ENCODE results near the gene IMMP2L. TPM values are rescaled to one million over a fixed set of nuclear protein-coding genes. Genes with fewer than 3 reads are reported as not detected.

IMMP2L gene
- polyA plus RNA-seq, 4 donors: 10.5 to 20.1 (median 14.1) TPM

GRCh38 chr7:111132833-111133232, 429.5 kb downstream of the IMMP2L start:
- WGBS, 3 donors: 68 to 85% (median 73%) methylated on average over 1 of the region's 1 CpG
- no peak for FAIRE-seq
- peaks cover 0 to under 1% (median 0%) of the 10 kb centered on the region in 3 donors for H3K4me1 ChIP-seq (ENCODE audit: control insufficient read depth in 3 of 3, insufficient read depth in 2 of 3, low read depth in 1 of 3, low read length in 2 of 3)

GRCh38 chr7:111129435-111129834, 432.9 kb downstream of the IMMP2L start:
- no peak for DNase-seq
- no peak for FAIRE-seq

More at GRCh38 chr7:111132833-111133232, 429.5 kb downstream of the IMMP2L start:
- H3K4me3 ChIP-seq (ENCODE audit: low read depth in 1 of 3, low read length in 3 of 3): no peak overlapping the region
- DNase-seq: peak in 1 of 2 donors; percentile 1
- H3K27ac ChIP-seq (ENCODE audit: low read depth in 1 of 3, low read length in 2 of 3): no peak overlapping the region
- no peaks in the 10 kb centered on the region for H3K36me3 ChIP-seq (ENCODE audit: control insufficient read depth in 3 of 3, insufficient read depth in 2 of 3, low read depth in 1 of 3, low read length in 3 of 3)
- H3K9me3 ChIP-seq (ENCODE audit: control insufficient read depth in 2 of 2, insufficient read depth in 1 of 2, low read depth in 1 of 2, low read length in 1 of 2): no peaks in the 10 kb centered on the region
- no peaks in the 10 kb centered on the region for H3K27me3 ChIP-seq (ENCODE audit: control insufficient read depth in 3 of 3, insufficient read depth in 3 of 3, low read length in 3 of 3)

DNA sequence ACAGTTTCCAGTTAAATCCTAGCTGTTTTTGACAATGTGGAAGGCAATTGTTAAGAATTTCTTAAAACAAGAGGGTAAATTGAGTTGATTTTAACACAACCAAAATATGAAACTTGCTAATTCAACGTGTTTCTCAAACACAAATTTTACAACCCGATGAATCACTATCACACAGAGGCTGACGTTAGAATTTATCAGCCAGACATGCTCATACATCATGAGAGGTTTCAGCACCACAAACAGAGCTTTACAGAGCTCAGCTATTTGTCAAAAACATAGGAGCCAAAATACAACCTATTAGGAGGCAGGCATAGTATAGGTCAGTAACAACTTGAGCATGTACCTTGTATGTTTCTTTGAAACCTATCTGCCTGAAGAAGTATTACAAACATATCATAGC, 435.3 kb downstream of the IMMP2L start:
- no peaks in the 10 kb centered on the region for H3K27me3 ChIP-seq (ENCODE audit: control insufficient read depth in 3 of 3, insufficient read depth in 3 of 3, low read length in 3 of 3)
- no peaks in the 10 kb centered on the region for H3K9me3 ChIP-seq (ENCODE audit: control insufficient read depth in 2 of 2, insufficient read depth in 1 of 2, low read depth in 1 of 2, low read length in 1 of 2)
- no peak overlapping the region for H3K4me3 ChIP-seq (ENCODE audit: low read depth in 1 of 3, low read length in 3 of 3)
- DNase-seq: no peak
- no peak overlapping the region for H3K27ac ChIP-seq (ENCODE audit: low read depth in 1 of 3, low read length in 2 of 3)
- no peaks in the 10 kb centered on the region for H3K36me3 ChIP-seq (ENCODE audit: control insufficient read depth in 3 of 3, insufficient read depth in 2 of 3, low read depth in 1 of 3, low read length in 3 of 3)
- no peaks in the 10 kb centered on the region for H3K4me1 ChIP-seq (ENCODE audit: control insufficient read depth in 3 of 3, insufficient read depth in 2 of 3, low read depth in 1 of 3, low read length in 2 of 3)
- FAIRE-seq: no peak
- 24 to 40% (median 32%) methylated on average over 3 of the region's 3 CpGs for WGBS, 3 donors

More at GRCh38 chr7:111129435-111129834, 432.9 kb downstream of the IMMP2L start:
- H3K4me3 ChIP-seq (ENCODE audit: low read depth in 1 of 3, low read length in 3 of 3): no peak overlapping the region
- no peaks in the 10 kb centered on the region for H3K36me3 ChIP-seq (ENCODE audit: control insufficient read depth in 3 of 3, insufficient read depth in 2 of 3, low read depth in 1 of 3, low read length in 3 of 3)
- H3K27ac ChIP-seq (ENCODE audit: low read depth in 1 of 3, low read length in 2 of 3): no peak overlapping the region
- no peaks in the 10 kb centered on the region for H3K4me1 ChIP-seq (ENCODE audit: control insufficient read depth in 3 of 3, insufficient read depth in 2 of 3, low read depth in 1 of 3, low read length in 2 of 3)
- H3K27me3 ChIP-seq (ENCODE audit: control insufficient read depth in 3 of 3, insufficient read depth in 3 of 3, low read length in 3 of 3): no peaks in the 10 kb centered on the region
- WGBS, 3 donors: 91 to 96% (median 93%) methylated on average over 4 of the region's 4 CpGs
- H3K9me3 ChIP-seq (ENCODE audit: control insufficient read depth in 2 of 2, insufficient read depth in 1 of 2, low read depth in 1 of 2, low read length in 1 of 2): no peaks in the 10 kb centered on the region

GRCh38 chr7:111115966-111116365, 446.3 kb downstream of the IMMP2L start:
- Histone ChIP-seq H3K9me3 (ENCODE audit: control insufficient read depth in 2 of 2, insufficient read depth in 1 of 2, low read depth in 1 of 2, low read length in 1 of 2) (no peaks in the 10 kb centered on the region), H3K27me3 (ENCODE audit: control insufficient read depth in 3 of 3, insufficient read depth in 3 of 3, low read length in 3 of 3) (no peaks in the 10 kb centered on the region), H3K4me1 (ENCODE audit: control insufficient read depth in 3 of 3, insufficient read depth in 2 of 3, low read depth in 1 of 3, low read length in 2 of 3) (no peaks in the 10 kb centered on the region), H3K36me3 (ENCODE audit: control insufficient read depth in 3 of 3, insufficient read depth in 2 of 3, low read depth in 1 of 3, low read length in 3 of 3) (no peaks in the 10 kb centered on the region), H3K4me3 (ENCODE audit: low read depth in 1 of 3, low read length in 3 of 3) (no peak overlapping the region), H3K27ac (ENCODE audit: low read depth in 1 of 3, low read length in 2 of 3) (no peak overlapping the region)
- FAIRE-seq (no peak), DNase-seq (no peak)
- WGBS, 3 donors: 95 to 98% (median 96%) methylated on average over 2 of the region's 2 CpGs

- DNase-seq (no peak), FAIRE-seq (no peak)
- no peak overlapping the region for H3K27ac ChIP-seq (ENCODE audit: low read depth in 1 of 3, low read length in 2 of 3)
- H3K27me3 ChIP-seq (ENCODE audit: control insufficient read depth in 3 of 3, insufficient read depth in 3 of 3, low read length in 3 of 3): no peaks in the 10 kb centered on the region
- no peaks in the 10 kb centered on the region for H3K9me3 ChIP-seq (ENCODE audit: control insufficient read depth in 2 of 2, insufficient read depth in 1 of 2, low read depth in 1 of 2, low read length in 1 of 2)
- H3K4me1 ChIP-seq (ENCODE audit: control insufficient read depth in 3 of 3, insufficient read depth in 2 of 3, low read depth in 1 of 3, low read length in 2 of 3): no peaks in the 10 kb centered on the region
- WGBS, 3 donors: 66 to 76% (median 72%) methylated on average over 1 of the region's 1 CpG
- H3K4me3 ChIP-seq (ENCODE audit: low read depth in 1 of 3, low read length in 3 of 3): no peak overlapping the region
- no peaks in the 10 kb centered on the region for H3K36me3 ChIP-seq (ENCODE audit: control insufficient read depth in 3 of 3, insufficient read depth in 2 of 3, low read depth in 1 of 3, low read length in 3 of 3)
Observed at GRCh38 chr7:111113263-111114017, 448.9 kb downstream of the IMMP2L start.

DNA sequence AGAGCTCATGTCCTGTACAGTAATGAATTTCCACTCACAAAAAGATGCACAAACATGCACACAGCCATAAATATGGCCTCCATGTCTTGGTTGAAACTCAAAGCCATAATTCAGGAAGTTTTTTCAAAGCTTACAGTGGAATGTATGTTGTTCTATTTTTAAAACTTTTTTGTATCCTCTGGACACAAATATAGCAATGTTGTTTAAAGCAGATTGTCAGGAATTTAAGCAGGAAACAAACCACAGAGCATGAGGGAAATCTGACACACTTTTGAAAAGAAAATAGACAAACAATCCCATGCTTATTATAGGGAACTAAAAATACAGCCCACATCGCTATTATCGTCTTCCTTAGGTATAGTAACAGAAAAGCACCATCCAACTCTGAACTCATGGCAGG, 449.9 kb downstream of the IMMP2L start:
- WGBS, 3 donors: 80 to 93% (median 80%) methylated on average over 2 of the region's 2 CpGs
- no peaks in the 10 kb centered on the region for H3K9me3 ChIP-seq (ENCODE audit: control insufficient read depth in 2 of 2, insufficient read depth in 1 of 2, low read depth in 1 of 2, low read length in 1 of 2)

DNA sequence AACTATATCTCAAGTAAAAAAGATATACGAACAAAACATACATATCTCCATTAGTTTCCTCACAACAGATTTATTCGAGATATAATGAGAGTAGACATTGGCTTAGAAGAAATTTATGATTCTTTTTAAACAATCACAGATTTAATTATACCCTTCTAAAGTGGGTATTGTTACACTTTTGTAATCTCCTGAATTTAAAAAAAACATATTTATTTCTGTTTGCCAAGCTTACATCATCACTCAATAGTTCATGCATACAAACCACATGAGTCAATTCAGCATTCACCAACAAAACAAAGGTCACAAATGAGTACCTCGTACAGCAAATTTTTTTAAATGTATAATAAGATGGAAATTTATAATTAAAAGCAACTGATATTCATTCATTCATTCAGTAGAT, 453.8 kb downstream of the IMMP2L start:
- Histone ChIP-seq H3K9me3 (ENCODE audit: control insufficient read depth in 2 of 2, insufficient read depth in 1 of 2, low read depth in 1 of 2, low read length in 1 of 2) (no peaks in the 10 kb centered on the region), H3K4me3 (ENCODE audit: low read depth in 1 of 3, low read length in 3 of 3) (no peak overlapping the region), H3K27me3 (ENCODE audit: control insufficient read depth in 3 of 3, insufficient read depth in 3 of 3, low read length in 3 of 3) (no peaks in the 10 kb centered on the region), H3K4me1 (ENCODE audit: control insufficient read depth in 3 of 3, insufficient read depth in 2 of 3, low read depth in 1 of 3, low read length in 2 of 3) (no peaks in the 10 kb centered on the region), H3K27ac (ENCODE audit: low read depth in 1 of 3, low read length in 2 of 3) (no peak overlapping the region), H3K36me3 (ENCODE audit: control insufficient read depth in 3 of 3, insufficient read depth in 2 of 3, low read depth in 1 of 3, low read length in 3 of 3) (no peaks in the 10 kb centered on the region)
- 65 to 69% (median 65%) methylated on average over 3 of the region's 3 CpGs for WGBS, 3 donors
- FAIRE-seq (peak; percentile 65), DNase-seq (no peak)

More for the DNA sequence above, 449.9 kb downstream of the IMMP2L start:
- no peaks in the 10 kb centered on the region for H3K27me3 ChIP-seq (ENCODE audit: control insufficient read depth in 3 of 3, insufficient read depth in 3 of 3, low read length in 3 of 3)
- no peaks in the 10 kb centered on the region for H3K4me1 ChIP-seq (ENCODE audit: control insufficient read depth in 3 of 3, insufficient read depth in 2 of 3, low read depth in 1 of 3, low read length in 2 of 3)
- DNase-seq (no peak), FAIRE-seq (no peak)
- H3K27ac ChIP-seq (ENCODE audit: low read depth in 1 of 3, low read length in 2 of 3): no peak overlapping the region
- H3K36me3 ChIP-seq (ENCODE audit: control insufficient read depth in 3 of 3, insufficient read depth in 2 of 3, low read depth in 1 of 3, low read length in 3 of 3): no peaks in the 10 kb centered on the region
- no peak overlapping the region for H3K4me3 ChIP-seq (ENCODE audit: low read depth in 1 of 3, low read length in 3 of 3)

- DNase-seq (no peak), FAIRE-seq (no peak)
- Histone ChIP-seq H3K4me3 (ENCODE audit: low read depth in 1 of 3, low read length in 3 of 3) (no peak overlapping the region), H3K27me3 (ENCODE audit: control insufficient read depth in 3 of 3, insufficient read depth in 3 of 3, low read length in 3 of 3) (no peaks in the 10 kb centered on the region), H3K9me3 (ENCODE audit: control insufficient read depth in 2 of 2, insufficient read depth in 1 of 2, low read depth in 1 of 2, low read length in 1 of 2) (no peaks in the 10 kb centered on the region), H3K4me1 (ENCODE audit: control insufficient read depth in 3 of 3, insufficient read depth in 2 of 3, low read depth in 1 of 3, low read length in 2 of 3) (no peaks in the 10 kb centered on the region), H3K27ac (ENCODE audit: low read depth in 1 of 3, low read length in 2 of 3) (no peak overlapping the region), H3K36me3 (ENCODE audit: control insufficient read depth in 3 of 3, insufficient read depth in 2 of 3, low read depth in 1 of 3, low read length in 3 of 3) (no peaks in the 10 kb centered on the region)
- 70 to 97% (median 93%) methylated on average over 1 of the region's 1 CpG for WGBS, 3 donors
Observed at GRCh38 chr7:111108000-111108399, 454.3 kb downstream of the IMMP2L start.

GRCh38 chr7:111107579-111107978, 454.7 kb downstream of the IMMP2L start:
- no peaks in the 10 kb centered on the region for H3K36me3 ChIP-seq (ENCODE audit: control insufficient read depth in 3 of 3, insufficient read depth in 2 of 3, low read depth in 1 of 3, low read length in 3 of 3)
- H3K27ac ChIP-seq (ENCODE audit: low read depth in 1 of 3, low read length in 2 of 3): no peak overlapping the region
- H3K4me3 ChIP-seq (ENCODE audit: low read depth in 1 of 3, low read length in 3 of 3): no peak overlapping the region
- WGBS, 3 donors: 61 to 86% (median 66%) methylated on average over 1 of the region's 1 CpG
- FAIRE-seq (no peak), DNase-seq (no peak)
- H3K9me3 ChIP-seq (ENCODE audit: control insufficient read depth in 2 of 2, insufficient read depth in 1 of 2, low read depth in 1 of 2, low read length in 1 of 2): no peaks in the 10 kb centered on the region
- H3K4me1 ChIP-seq (ENCODE audit: control insufficient read depth in 3 of 3, insufficient read depth in 2 of 3, low read depth in 1 of 3, low read length in 2 of 3): no peaks in the 10 kb centered on the region
- H3K27me3 ChIP-seq (ENCODE audit: control insufficient read depth in 3 of 3, insufficient read depth in 3 of 3, low read length in 3 of 3): no peaks in the 10 kb centered on the region

Data from small intestine (tissue), 7 donors.